HepG2 (cell line): ENCODE data around the gene MYADML2. TPM values are rescaled to one million over a fixed set of nuclear protein-coding genes. Genes with fewer than 3 reads are reported as not detected.

Experiments used
- BORCS8-MEF2B ChIP-seq: sonication (generic); formaldehyde crosslinking; IDR thresholded peaks from 2 replicates; pipeline ENCODE4 v1.8.0; 2022; ENCODE audit warnings: mild to moderate bottlenecking, missing genetic modification reagents
- DMTF1 ChIP-seq: sonication (generic); formaldehyde crosslinking; IDR thresholded peaks from 2 replicates; pipeline ENCODE4 v1.4.0; 2020; ENCODE audit warnings: mild to moderate bottlenecking, missing genetic modification reagents
- KLF12 ChIP-seq: sonication (generic); formaldehyde crosslinking; IDR thresholded peaks from 2 replicates; pipeline ENCODE4 v1.4.0; 2020; ENCODE audit warnings: missing genetic modification reagents, borderline replicate concordance
- NFAT5 ChIP-seq: sonication (generic); formaldehyde crosslinking; IDR thresholded peaks from 2 replicates; pipeline ENCODE4 v1.4.0; 2020; ENCODE audit warnings: missing genetic modification reagents
- RXRA ChIP-seq: sonication (generic); formaldehyde crosslinking; IDR thresholded peaks from 2 replicates; pipeline ENCODE4 v1.5.1; 2020; ENCODE audit warnings: missing genetic modification reagents
- SNAI1 ChIP-seq: sonication (generic); formaldehyde crosslinking; IDR thresholded peaks from 2 replicates; pipeline ENCODE4 v1.5.0; 2020; ENCODE audit warnings: mild to moderate bottlenecking, missing genetic modification reagents, borderline replicate concordance
- ZBTB40 ChIP-seq, 2 experiments: fragments of 450-650 bp in 1 of 2; sonication (generic) in 1 of 2; formaldehyde crosslinking in 1 of 2; IDR thresholded peaks; 2 replicates each; pipeline versions ENCODE4 v1.6.1 to v1.8.0; 2016 to 2022; ENCODE audit warnings: antibody characterized with exemption in 1 of 2, mild to moderate bottlenecking in 1 of 2, missing genetic modification reagents in 1 of 2
- ZNF550 ChIP-seq: sonication (generic); formaldehyde crosslinking; IDR thresholded peaks from 2 replicates; pipeline ENCODE4 v1.4.0; 2020; ENCODE audit warnings: mild to moderate bottlenecking, missing genetic modification reagents, borderline replicate concordance
- ZNF672 ChIP-seq: sonication (generic); formaldehyde crosslinking; IDR thresholded peaks from 2 replicates; pipeline ENCODE4 v1.8.1; 2022; ENCODE audit warnings: missing genetic modification reagents
- ZNF772 ChIP-seq: sonication (generic); formaldehyde crosslinking; IDR thresholded peaks from 2 replicates; pipeline ENCODE4 v1.5.0; 2020; ENCODE audit warnings: mild to moderate bottlenecking, missing genetic modification reagents
- ZNF773 ChIP-seq: sonication (generic); formaldehyde crosslinking; IDR thresholded peaks from 2 replicates; pipeline ENCODE4 v1.4.0; 2020; ENCODE audit warnings: missing genetic modification reagents, borderline replicate concordance
- polyA plus RNA-seq, 8 experiments: library from polyadenylated mRNA; depleted of rRNA in 3 of 8; stranded (reverse) in 7 of 8; unstranded in 1 of 8; fragments of >200 nt; fragmentation: Illumina TruSeq in 4 of 8; extraction: Trizol in 4 of 8; gene quantifications; 2 replicates each; pipeline versions ENCODE4 v1.2.1 to v1.2.3, GENCODE V29; 2011 to 2016; ENCODE audit warnings: low read depth in 4 of 8, missing spikeins in 1 of 8, mixed read lengths in 1 of 8; ENCODE audit not compliant: insufficient read depth in 1 of 8
- total RNA-seq, 5 experiments: library from RNA; depleted of rRNA; stranded (reverse); fragments of >200 nt; fragmentation: Illumina TruSeq; extraction: Trizol; gene quantifications; 2 replicates each; pipeline ENCODE4 v1.2.3, GENCODE V29; 2016; ENCODE audit warnings: low read depth in 1 of 5

Gene MYADML2
- total and polyA plus RNA-seq, 2 of the 13 experiments (the other 11 are each of a cell fraction or from before 2014, with no cell fraction given) = not detected

GRCh38 chr17:81901167-81902022, 45.6 kb downstream of the MYADML2 start (continued):
- TF ChIP-seq ZNF772 (CRISPR knock-in tag) = no peak
- peak; percentile 78; the same call in 1 of the 2 replicates for TF ChIP-seq BORCS8-MEF2B (CRISPR knock-in tag)
- no peak for TF ChIP-seq ZNF672 (CRISPR knock-in tag)
- no peak for TF ChIP-seq ZNF550 (CRISPR knock-in tag)
- TF ChIP-seq ZNF773 = no peak
- no peak; the same call in none of the 2 replicates for TF ChIP-seq RXRA (CRISPR knock-in tag)
- TF ChIP-seq KLF12 = no peak
- TF ChIP-seq NFAT5 (CRISPR knock-in tag) = 0 out of 2 replicates have a peak, but pooled peaks have one; percentile 49
- no peak for TF ChIP-seq ZBTB40 (IDR thresholded peaks at IDR 0.05)
- peak; percentile 13; the same call in 1 of the 2 replicates for TF ChIP-seq ZBTB40 (CRISPR knock-in tag; IDR thresholded peaks at IDR 0.05)
- no peak for TF ChIP-seq DMTF1 (CRISPR knock-in tag)
- TF ChIP-seq SNAI1 (CRISPR knock-in tag) = no peak
